ENCODE data around the gene NOL4L. TPM values are rescaled to one million over a fixed set of nuclear protein-coding genes. Genes with fewer than 3 reads are reported as not detected.

Gene NOL4L
- total RNA-seq, 1 donor from 2014 or later: 12.2 TPM

DNA sequence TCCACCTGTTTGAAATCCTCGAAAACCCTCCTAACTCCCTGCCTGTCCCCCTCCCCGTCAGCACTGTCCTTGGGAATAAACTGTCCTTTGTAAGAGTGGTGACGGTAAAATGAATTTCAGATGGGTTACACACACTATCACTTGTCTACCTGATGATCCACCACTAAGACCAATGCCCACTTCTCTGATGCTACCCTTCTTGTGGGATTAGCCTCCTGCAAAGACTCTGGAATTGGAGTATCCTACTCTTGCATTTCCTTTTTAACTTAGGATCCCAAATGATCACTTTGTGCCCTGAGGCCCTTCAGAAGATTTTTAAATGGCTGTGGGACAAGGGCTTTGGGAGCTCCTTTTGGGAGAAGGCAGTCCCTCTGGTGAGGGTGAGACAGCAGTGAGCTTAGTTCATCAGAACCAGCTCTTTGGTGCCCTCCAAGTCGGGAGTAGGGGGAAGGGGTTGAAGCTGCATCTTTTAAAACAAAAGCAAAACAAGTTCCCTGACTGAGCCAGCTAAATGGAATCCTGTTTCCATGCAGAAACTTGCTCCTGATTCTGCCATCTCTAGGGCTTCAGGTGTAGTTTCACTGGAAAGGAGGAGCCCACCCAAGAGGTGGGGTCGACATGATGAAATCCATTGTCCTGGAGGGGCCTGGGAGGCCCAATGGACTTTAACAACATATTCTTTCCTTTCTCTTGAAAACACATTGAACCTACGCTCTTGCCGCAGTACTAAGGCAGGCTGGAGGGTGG, 140.5 kb downstream of the NOL4L start:
- DNase-seq: no peak

DNA sequence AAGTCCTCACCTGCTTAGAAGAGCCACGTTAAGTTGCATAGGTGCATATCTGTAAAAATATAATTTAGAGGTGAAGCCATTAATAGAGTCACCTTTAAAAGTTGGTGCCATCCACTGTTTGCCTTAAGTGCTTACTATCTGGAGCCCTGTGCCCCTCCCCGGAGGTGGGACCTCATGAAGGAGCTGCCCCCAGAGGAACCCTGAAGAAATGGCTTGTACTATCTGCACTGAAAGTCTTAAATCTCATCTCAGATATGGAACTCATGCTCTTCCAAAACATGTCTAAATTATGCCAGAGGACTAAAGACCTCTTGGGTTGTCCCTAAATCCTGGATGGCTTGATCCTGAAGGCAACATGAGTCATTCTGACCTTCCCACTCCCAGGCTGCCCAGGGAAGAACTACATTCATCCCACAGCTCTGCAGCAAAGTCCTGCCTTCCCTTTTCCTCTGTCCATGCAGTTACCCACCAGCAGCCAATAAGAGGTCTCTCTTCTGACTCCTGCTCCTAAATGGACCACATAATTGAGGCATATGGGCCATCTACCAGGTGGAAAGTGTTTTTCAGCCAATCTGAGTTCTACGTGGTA, 141.7 kb downstream of the NOL4L start:
- no peak for DNase-seq

DNA sequence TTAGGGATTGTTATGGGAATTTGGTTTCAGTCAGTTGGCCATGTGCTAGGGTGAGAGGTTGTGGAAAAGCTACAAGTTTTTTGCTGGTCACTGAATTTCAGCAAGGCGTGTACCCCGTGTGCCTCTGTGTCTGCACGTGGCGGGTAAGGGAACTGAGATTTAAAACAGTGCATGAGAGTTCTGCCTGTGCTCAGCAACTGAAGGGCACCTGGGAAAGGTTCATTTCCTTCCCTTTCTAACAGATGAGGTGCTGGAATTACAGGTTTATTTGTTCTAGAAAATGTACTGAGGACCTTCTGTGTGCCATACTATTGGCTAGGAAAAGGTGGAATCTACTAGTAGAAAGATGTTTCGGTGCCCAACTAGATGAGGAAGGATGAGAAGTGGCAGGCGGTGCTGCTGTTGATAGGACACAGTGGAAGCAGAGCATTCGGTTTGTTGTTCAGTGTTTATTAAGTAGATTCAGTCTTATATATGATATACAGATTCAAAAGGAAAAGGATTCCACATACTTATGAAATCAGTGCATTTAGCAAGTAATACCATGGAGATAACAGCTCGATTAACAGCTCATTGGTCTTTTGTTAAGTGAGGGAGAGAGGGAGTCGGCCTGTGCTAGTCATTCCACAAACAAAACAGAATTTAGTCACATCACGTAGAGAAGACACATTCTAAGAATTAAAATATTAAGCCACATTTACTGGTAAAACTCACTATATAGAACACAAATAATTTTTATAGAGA, 142.3 kb downstream of the NOL4L start:
- no peak for DNase-seq

DNA sequence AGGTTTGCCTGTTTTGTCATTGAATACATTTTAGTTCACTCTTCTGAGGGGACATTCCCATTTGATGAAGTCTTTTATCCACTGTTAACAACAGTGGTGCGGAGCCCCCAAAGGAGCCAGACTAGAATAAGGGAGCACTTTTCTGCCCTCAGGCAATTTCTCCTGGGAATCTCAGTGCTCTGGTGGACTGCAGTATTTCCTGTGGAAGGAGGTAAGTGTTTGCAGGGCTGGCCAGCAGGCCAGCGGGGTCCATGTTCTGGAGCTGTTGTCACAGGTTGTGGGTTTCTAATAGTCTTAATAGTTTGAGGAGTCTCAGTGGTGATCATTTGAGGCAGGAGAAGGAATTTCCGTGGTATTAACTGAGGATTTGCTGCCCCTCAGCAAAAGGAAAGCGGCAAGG, 143.5 kb downstream of the NOL4L start:
- DNase-seq: no peak

DNA sequence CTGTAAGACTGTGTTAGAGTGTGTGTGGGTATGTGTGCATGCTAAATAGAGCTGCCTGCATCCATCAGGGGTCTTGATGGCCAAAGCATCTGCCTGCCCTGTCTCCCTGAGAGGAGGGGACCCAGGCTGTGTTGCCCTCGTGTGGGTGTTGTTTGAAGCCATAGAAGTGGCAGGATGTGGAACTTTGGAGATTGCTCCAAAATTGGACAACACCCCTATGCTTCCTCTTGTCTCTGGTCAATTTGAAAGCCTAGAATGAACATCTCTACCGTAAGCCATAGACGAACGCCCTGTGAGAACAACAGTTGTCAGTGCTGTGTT, 144.4 kb downstream of the NOL4L start:
- no peak for DNase-seq

DNA sequence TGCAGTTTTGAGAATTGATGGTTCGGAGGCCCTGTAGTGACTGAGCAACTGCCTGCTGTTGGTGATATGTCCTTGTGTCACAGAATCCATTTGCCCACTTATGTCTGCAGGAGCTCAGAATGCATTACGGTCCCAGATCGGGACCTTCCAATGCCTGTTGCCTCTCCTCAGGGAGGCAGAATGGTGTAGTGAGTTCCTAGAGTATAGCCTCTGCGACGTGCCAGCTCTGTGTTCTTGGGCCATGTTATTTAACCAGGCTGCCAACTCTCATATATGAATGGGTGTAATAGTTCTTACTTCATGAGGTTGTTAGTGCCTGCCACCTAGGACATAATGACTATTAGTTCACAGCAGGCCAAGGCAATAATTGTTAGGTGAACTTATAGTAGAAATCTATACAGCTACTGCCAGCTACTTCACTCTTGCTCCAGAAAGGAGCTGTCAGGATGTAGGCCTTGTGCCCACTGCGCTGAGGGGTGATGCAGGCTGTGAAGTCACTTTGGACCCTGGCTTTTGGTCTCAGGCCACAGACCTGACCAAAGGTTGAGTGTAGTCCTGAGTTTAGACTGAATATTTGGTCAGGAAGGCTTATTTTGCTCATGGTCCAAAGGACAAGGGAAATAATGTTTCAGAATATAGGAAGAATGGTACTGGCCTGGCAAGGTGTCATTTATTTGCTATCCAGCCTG, 144.9 kb downstream of the NOL4L start:
- DNase-seq: no peak

DNA sequence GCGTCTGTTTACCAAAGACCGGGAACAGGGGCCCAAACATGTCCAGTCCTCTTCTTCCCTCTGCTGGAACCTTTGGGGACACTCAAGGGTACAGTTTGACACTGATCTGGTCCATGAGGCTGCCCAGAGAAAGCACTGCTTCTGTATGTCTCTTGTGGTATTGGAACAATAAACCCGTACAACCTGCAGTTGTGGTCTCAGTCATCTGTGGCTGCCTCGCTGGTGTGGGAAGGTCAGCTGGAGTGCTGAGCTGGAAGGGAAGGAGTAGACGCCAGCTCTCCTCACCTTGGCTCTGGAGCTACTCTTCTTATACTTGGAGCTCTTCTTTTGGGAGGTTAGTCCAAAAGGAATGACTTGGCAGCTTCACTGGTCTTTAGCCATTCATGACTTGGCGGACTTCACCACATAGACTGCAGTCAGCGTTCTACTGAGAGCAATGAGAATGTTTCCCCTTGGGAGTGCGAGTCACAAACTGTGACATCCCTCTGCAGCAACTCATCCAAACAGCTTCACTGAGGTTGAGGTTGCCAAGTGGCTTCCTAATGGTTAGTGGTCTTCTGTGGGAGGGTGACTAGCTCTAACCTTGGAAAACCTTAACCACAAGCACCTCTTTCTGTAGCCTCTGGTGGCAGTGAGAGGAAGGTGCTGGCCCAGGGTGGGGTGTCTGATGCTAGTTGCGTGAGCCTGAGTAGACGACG, 145.9 kb downstream of the NOL4L start:
- no peak for DNase-seq

DNA sequence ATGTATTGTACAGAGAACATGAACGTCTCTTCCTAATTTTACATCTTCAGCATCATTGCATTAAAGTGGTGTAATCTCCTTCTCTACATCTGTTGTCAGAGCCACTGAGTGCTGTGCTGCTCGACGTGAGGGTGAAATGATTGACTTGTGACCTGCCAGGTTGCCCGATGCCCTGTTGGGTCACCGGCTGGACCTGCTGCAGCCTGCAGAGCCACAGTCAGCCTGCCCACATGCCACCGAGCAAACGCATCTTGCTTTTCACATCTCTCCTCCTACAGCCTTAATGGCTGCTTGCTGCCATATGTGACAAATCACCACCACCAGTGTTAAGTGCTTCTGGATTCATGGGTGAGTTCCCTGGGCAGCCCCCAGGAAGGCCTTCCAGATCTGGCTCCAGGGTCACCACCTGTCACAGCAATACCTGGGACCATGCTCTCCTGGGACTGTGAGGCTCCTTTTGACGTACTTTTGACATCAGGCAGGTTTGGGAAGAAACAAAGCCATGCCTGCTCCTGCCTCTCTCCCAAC, 146.7 kb downstream of the NOL4L start:
- DNase-seq: no peak

DNA sequence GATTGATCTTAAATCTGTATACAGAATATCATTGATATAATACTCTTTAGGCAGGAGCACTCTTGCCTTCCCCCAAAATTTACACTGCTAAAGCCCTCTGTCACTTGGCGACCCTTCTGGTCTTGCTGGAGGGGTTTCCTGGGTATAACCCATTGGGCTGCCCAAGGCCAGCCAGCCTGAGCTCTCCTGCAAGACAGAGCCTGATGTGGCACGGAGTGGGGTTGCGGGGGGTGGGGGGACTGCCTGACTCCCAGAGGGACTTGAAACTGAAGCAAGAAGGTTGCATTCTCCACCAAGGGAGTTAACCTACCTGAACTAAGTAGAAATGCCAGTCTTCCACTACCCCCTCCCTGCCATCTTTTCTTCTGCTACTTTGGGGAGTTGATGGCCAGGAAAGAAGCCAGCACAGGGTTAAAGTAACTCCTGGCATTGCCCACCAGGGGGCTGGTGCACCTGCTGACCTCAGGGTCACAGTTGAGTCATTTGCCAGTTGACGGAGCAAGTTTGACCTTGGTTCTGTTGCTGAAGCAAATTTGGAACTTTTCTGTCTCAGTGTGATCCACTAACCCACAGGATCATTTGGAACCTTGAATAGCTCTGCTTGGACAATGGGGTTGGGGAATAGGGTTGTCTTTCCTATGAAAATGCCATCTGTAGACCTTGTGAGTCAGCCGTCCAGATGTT, 147.6 kb downstream of the NOL4L start:
- no peak for DNase-seq

DNA sequence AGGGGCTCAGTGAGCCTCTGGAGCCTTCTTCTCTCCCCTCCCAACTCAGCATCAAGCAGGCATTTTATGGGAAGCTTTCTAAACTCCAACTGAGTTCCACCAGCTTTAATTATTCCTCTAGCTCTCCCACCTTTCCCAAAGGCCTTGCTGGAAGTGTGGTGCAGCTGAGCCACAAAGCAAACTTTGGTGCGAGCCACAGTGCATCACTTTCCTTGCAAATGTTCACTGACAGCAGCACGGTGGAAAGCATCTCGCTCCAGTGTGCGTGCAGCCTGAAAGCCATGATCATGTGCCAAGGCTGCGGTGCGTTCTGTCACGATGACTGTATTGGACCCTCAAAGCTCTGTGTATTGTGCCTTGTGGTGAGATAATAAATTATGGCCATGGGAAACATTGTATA, 148.2 kb downstream of the NOL4L start:
- no peak for DNase-seq

DNA sequence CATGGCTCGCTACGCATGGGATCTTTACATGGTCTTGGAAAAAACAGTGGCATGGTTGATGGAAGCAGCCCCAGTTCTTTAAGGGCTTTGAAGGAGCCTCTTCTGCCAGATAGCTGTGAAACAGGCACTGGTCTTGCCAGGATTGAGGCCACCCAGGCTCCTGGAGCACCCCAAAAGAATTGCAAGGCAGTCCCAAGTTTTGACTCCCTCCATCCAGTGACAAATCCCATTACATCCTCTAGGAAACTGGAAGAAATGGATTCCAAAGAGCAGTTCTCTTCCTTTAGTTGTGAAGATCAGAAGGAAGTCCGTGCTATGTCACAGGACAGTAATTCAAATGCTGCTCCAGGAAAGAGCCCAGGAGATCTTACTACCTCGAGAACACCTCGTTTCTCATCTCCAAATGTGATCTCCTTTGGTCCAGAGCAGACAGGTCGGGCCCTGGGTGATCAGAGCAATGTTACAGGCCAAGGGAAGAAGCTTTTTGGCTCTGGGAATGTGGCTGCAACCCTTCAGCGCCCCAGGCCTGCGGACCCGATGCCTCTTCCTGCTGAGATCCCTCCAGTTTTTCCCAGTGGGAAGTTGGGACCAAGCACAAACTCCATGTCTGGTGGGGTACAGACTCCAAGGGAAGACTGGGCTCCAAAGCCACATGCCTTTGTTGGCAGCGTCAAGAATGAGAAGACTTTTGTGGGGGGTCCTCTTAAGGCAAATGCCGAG, 148.8 kb downstream of the NOL4L start:
- no peak for DNase-seq

DNA sequence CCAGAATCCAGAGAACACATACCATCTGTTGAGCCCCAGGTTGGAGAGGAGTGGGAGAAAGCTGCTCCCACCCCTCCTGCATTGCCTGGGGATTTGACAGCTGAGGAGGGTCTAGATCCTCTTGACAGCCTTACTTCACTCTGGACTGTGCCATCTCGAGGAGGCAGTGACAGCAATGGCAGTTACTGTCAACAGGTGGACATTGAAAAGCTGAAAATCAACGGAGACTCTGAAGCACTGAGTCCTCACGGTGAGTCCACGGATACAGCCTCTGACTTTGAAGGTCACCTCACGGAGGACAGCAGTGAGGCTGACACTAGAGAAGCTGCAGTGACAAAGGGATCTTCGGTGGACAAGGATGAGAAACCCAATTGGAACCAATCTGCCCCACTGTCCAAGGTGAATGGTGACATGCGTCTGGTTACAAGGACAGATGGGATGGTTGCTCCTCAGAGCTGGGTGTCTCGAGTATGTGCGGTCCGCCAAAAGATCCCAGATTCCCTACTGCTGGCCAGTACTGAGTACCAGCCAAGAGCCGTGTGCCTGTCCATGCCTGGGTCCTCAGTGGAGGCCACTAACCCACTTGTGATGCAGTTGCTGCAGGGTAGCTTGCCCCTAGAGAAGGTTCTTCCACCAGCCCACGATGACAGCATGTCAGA, 149.6 kb downstream of the NOL4L start:
- no peak for DNase-seq

DNA sequence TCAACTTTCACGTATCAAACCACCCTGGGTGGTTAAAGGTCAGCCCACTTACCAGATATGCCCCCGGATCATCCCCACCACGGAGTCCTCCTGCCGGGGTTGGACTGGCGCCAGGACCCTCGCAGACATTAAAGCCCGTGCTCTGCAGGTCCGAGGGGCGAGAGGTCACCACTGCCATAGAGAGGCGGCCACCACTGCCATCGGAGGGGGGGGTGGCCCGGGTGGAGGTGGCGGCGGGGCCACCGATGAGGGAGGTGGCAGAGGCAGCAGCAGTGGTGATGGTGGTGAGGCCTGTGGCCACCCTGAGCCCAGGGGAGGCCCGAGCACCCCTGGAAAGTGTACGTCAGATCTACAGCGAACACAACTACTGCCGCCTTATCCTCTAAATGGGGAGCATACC, 150.7 kb downstream of the NOL4L start:
- no peak for DNase-seq

DNA sequence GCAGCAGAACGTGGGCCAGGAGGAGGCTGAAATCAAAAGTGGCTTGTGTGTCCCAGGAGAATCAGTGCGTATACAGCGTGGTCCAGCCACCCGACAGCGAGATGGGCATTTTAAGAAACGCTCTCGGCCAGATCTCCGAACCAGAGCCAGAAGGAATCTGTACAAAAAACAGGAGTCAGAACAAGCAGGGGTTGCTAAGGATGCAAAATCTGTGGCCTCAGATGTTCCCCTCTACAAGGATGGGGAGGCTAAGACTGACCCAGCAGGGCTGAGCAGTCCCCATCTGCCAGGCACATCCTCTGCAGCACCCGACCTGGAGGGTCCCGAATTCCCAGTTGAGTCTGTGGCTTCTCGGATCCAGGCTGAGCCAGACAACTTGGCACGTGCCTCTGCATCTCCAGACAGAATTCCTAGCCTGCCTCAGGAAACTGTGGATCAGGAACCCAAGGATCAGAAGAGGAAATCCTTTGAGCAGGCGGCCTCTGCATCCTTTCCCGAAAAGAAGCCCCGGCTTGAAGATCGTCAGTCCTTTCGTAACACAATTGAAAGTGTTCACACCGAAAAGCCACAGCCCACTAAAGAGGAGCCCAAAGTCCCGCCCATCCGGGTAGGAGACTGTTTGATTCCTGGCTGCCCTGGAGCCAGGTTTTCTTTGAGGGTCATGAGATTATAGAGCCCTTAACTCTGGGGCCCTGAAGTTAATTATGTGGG, 151.7 kb downstream of the NOL4L start:
- DNase-seq: no peak

DNA sequence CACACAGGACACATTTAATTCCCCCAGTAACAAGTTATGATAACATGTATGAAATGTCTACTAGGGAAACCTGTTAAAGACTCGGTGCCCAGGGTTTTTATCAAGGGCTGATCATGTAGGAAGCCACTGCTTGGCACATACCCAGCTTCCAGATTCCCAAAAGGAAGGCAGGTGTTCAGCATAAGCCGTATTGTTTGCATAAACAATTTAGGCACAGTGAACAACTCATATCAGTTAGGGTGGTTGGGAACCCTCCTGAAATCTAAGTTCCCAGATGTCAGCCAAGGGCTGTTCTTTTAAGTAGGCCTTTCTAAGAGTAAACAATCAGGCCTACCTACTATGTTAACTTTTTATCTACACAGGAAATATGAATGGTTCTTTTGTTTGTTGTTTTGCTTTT, 152.9 kb downstream of the NOL4L start:
- DNase-seq: no peak

DNA sequence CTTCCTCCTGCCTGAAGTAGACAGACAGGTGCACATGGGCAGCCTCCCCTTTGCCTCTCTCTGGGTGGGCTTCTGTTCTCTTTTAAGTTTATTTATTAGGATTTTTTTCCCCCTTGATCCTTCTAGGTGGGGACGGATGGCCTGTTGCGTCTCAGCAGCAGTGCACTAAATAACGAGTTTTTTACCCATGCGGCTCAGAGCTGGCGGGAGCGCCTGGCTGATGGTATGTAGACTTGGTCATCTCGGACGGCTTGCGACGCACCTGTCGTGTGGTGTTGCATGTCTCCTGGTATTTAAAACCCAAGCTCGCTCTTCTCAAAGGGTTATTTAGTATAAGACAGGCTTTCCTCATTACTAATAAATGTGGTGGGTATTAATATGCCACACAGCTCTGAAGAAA, 153.7 kb downstream of the NOL4L start:
- no peak for DNase-seq

DNA sequence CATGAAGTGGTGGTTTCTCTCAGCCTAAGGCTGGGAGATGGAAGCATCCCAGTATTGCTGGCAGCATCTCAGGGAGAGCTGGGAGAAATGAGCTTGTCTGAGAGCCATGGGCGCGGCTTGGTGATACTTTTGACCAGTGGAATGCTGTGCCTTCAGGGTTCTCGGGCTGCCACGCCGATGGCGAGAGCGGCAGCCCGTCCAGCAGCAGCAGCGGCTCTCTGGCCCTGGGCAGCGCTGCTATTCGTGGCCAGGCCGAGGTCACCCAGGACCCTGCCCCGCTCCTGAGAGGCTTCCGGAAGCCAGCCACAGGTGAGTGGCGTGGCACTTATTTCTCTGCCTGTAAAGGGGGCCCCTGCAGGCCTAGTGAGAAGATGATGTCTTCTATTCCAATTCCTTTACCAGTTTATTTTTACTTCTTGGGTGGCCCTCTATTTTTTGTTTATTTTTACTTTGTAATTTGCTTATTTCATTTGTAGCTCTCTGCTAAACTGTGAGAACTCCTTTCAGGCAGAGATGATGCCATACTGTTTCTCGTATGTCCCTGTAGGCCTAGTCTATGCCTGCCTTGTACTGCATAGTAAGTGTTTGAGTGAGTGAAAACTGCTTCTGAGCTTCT, 155.3 kb downstream of the NOL4L start:
- no peak for DNase-seq

DNA sequence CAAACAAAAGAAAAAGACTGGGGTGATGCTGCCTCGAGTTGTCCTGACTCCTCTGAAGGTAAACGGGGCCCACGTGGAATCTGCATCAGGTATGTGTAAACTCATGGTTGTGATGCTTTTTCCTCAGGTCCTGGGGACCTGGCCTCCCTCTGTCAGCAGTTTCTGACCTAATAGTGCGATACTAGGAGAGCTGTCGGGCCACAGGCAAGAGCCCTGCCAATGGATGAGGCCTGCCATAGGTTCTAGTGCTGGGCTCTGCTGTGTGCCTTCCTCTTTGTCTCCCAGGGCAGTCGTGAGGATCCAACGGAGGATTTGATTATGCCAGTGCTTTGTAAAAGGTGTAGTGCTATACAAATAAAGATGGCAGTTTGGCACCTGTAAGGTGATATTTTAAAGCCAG, 155.8 kb downstream of the NOL4L start:
- no peak for DNase-seq

DNA sequence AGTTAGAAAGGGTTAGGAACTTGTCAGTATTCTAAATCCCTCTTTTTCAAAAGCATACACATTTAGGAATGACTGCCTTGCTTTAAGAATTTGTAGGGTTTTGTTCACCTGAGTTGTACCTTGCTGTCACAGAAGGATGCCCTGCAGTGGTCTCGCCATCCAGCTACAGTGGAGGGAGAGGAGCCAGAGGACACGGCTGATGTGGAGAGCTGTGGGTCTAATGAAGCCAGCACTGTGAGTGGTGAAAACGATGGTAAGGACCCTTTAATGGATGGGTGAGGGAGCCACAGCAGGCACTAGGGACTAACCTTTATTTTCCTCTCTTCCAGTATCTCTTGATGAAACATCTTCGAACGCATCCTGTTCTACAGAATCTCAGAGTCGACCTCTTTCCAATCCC, 157.1 kb downstream of the NOL4L start:
- no peak for DNase-seq
